Mesenteric fat pad (tissue), 1 donor: ENCODE results near the gene PSMC1. TPM values are rescaled to one million over a fixed set of nuclear protein-coding genes. Genes with fewer than 3 reads are reported as not detected.

ENCODE experiments used
- DNase-seq: peaks from one replicate; pipeline ENCODE4 v3.0.0-alpha.2; 2020; ENCODE audit warnings: low spot score
- total RNA-seq: library from RNA; stranded (reverse); fragmentation: NEBNext Ultra II Directional; extraction: Animal tissue kit (Norgen Biotek cat#: 25700); gene quantifications from one replicate; pipeline ENCODE4 v1.2.1, GENCODE V29; 2021
- donor health status: DM: yes; HTN: yes; CAD: no.

PSMC1 gene
- total RNA-seq, 1 donor from 2014 or later: 107 TPM

DNA sequence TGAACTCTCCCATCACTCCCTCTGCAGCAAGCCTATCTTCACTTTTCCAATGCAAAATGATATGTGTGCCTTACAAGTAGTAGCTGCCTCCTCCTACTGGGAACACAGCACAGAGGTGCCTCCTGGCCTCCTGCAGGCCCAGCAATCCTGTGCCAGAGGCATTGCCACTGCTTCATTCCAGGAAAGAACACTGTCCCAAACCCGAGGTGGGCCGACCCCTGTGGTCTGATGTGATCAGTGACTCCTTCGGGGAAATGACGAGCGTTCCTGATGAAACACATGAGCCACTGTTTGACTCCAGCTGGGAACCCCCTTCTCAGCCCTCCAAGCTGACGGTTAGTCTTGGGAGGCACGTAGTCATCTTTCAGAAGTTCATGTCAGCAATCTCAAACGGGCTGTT lies 19.5 kb downstream of the PSMC1 start:
- peak; percentile 57 for DNase-seq

DNA sequence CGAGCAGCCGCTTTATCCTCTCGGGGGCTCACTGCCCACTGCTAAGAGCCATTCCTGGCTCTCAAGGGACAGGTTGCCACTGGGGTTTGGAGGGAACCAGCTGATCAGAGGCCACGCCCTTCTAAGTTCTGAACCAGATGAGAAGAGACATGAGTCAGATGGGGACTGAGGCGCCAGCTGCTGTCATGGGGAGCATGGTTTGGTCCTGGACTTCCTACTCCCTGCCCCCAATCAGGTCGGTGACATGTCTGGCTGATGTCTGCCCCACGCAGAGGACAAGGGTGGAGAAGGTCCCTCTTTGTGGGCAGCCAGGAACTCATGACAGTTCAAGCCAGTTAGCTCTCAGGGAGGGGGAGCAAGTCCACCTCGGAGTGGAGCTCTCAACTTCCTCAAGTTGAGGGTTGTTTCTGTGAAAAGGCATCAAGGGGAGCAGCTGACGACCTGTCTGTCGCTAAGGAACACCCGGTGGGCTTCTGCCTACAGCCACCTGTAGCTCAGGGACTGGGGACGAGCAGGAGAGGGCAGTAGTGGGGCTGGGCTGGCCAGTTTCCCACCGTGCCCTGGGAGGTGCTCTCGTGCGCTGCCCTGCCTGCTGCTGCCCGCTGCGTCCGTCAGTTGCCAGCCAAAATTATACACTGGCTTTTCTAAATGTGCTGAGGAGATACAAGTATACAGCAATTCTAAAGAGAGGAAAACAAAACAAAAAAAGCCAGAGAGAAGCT lies 20.5 kb downstream of the PSMC1 start:
- no peak for DNase-seq

DNA sequence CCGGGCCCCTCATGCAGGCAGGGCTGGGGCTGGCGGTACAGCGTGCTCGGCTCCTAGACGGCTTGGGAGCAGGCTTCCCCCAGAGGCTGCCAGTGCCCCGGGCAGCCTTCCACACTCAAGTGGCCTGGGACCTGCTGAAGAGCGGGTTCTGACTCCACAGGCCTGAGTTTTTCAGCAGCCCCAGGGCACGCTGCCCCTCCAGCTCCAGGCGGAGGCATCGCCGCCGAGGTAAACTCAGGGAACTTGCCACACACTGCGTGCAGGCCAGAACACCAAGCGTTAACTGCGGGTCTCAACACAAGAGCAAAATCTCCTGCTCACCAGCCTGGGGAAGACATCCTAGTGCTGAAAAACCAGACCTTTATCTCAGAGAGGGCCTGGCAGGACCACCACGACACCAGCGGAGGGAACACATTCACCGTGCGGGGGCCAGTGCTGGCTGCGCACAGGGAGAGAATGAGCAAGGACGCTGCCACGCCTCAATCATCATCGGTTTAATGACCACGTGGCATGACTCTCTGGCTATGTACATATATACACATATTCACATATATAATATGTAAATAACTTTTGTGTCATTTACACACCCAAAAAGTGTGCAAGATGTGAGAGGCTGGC lies 21.3 kb downstream of the PSMC1 start:
- DNase-seq: peak; percentile 59

DNA sequence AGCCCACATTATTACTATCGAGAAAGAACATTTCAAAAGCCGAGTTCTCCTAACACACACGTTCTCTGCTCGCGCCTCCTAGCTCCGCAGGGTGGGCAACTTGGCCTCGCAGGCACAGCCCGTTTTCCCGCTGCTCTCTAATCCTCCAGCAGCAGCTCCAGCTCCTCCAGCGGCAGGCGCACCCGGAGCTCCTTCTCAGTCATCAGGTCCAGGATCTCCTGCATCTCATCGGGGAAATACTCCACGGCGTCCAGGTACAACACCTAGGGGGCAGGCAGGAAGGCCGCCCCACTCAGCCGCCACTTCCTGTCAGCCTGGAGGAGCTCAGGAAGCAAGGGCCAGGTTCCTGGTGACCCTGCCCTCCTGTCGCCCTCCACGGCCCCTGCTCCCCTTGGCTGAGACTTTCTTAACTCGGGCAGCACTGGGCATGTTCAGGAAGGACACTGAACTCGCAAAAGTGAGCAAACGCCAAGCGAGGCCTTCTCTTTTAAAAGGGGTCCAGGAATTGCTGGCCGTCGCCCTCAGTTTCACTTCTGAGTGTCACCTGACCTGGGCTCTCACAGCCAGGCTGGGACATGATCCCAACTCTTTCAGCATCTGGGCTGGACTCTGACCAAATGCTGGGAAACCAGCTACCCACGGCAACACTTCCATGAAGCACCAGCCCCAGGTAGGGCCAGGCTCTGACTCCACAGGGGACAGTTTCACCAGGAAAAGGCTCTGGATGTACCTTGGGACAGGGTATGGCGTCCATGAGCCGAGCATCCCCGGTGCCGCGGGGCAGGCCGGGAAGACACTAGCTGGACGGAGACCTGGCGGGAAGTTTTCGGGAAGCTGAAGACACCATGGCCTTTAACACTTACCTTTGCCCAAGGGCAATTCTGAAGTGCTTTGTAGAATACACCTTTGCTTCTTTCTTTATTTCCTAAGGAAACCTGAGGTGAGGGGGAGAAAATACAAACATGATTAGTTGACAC lies 22.1 kb downstream of the PSMC1 start:
- DNase-seq: no peak

DNA sequence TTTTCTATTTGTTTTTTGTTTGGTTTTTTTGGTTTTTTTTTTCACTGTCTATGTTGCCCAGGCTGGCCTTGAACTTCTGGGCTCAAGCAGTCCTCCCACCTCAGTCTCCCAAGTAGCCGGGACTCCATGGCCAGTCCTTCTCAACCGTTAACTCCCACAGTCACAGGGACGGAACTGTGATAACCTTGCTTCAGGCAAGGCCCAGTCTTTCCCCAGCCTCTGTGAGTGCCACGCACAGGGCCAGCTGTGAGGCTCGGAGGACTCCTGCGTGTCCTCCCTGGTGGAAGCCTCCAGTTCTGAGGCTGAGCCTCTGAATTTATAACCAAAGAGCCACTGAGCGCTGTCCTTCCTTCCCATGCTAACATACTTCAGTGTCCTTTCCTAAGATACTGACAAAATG lies 23.7 kb downstream of the PSMC1 start:
- DNase-seq: no peak

DNA sequence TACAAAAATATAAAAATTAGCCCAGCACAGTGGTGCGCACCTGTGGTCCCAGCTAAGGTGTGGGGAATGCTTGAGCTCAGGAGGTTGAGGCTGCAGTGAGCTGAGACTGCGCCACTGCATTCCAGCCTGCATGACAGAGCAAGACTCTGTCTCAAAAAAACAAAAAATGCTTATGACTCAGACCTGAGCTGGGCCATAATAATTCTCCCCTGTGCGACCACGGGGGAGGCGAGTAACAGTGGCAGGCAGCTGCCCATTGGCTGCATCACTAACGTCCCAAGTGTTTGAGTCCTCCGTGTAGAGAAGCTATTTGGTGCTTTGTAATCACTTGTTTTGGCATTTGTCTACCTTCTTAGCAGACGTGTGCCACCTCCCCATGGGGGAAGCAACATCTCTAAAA lies 24.9 kb downstream of the PSMC1 start:
- no peak for DNase-seq

DNA sequence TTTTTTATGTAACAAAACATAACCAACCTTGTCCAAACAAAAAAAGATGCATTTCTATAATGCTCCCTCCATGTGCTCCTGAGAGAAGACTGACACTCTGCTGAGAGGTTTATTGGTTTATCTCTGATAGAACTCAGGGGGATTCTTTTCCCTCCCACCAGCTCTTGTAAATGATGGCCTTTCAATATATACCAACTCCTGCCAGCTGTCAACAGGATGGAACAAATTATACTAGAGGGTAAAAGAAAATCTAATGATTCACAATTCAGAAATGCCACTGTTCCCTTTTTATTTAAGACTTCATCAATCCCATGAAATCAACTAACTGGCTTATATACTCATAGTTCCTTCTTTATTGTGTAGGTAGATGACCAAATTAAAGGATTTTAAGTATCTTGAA lies 25.4 kb downstream of the PSMC1 start:
- no peak for DNase-seq

DNA sequence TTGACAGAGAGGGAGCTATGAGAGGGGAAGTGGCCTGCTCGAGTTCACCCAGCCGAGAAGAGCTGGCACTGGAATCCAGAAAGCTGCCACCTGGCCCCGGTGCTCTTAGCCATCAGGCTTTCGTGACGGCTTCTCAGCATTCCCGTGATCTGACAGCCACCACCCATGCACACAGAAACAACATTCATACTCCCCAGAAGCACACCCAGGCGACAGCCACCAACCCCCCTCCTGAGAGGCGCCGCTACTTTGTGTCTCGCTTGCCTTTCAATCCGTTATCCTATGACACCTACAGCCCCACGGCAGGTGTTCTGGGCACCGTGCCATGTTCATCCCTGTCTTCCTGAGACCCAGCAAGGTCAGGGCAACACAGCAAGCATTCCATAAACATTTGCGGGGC lies 31.4 kb downstream of the PSMC1 start:
- no peak for DNase-seq

DNA sequence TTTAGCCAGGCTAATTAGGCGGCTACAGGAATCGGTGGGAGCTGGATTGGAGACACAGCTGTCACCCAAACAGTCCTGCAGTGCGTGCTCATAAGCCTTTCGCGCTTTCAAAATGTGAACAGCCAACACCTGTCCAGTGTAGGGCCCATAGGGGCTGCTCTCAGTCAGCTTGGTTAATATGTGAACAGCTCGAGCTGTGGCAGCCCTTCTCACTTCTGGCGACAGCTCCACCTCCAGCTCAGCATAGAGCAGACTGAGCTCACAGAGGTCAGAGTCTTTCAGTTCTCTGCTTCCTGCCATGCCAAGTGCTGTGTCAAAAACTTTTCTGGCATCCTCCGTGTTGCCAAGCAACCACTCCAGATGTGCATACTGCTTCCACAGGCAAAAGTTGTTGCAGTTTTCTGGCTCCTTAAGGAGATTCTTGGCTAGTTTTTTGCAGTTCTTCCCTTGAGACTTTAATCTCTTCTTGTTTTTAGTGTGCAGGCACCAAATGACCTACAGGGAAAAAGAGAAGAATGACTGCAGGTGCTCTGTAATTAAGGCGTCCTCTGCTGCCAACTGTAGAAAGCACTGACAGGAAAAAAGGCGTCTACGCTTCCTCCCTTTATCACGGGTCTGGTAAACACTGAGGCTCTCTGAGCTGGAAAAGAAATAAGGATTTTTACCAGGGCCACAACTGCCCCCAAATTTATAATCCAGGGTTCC lies 32.5 kb downstream of the PSMC1 start:
- no peak for DNase-seq

DNA sequence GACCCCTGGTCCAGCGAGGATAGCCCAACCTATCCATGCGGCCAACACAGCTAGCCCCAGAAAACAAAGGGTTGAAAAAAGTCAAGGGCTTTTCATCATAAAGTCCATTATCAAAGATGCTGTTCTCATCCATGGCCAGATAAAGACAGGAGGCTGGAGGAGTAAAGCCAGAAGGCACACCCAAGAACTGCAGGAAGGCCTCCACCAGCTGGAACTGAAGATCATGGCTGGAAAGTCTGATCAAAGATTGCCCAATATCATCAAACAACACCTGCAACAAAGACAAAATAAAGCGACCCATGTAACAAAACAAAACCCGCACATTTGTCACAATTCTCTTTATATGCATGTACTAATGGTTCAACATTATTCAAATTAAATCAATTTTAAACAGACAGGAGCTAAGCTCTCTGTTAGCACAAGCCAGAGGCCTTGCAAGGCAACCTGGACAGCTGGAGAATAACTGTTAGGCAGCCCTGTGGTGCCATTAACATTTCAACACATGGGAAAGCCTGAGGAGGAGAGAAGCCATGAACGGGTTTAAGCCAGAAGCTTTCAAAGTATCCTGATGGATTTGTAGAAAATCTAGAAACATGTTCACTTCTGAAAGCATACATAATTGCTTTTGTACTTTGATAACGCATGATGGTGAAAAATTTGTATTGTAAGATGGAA lies 34.1 kb downstream of the PSMC1 start:
- DNase-seq: no peak

DNA sequence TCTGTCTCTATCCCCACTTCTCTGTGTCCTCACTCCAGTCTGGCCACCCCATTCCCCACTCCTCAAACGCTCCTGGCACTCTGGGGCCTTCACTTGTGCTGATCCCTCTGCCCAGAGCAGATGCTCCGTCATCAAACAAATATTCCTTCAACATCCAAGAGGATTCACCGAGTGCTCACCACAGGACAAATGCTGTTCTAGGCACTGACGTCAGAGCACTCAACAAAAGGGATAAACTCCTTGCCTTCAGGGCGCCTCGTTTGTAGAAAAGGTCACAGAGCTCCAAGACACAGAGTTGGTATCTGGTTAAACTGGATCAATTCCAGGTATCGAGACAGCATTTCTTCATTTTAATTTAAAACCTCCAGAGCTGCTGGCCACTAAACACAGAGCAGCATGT lies 35.3 kb downstream of the PSMC1 start:
- no peak for DNase-seq

DNA sequence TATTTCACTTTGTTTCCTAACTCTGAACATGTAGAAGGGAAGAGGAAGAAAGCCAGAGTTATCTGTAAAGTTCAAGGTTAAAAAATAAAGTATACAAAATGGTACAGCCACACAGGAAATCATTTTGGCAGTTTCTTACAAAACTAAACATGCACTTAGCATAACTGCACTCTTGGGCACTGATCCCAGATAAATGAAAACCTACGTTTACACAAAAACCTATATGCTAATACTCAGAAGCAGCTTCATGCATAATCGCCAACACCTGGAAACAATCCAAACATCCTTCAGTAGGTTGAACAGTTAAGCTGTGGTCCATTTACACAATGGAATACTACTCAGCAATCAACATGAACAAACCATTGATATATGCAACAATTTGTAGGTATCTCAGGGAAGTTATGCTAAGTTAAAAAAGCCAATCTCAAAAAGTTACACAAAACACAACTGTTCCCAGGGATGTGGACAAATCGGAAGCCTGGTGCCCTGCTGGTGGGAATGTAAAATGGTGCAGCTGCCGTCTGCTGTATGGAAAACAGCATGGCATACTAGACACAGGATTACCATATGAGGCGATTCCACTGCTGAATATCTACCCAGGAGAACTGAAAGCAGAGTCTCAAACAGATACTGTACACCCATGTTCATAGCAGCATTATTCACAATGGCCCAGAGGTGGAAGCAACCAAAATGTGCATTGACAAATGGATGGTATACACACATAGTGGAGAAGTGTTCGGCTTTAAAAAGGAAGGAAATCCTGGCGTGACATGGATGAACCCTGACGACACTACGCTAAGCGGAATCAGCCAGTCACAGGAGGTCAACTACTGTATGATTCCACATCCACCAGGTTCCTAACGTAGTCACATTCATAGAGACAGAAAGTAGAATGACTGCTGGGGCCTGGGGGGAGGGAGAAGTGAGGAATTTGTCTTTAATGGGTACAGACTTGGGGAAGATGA lies 37.7 kb downstream of the PSMC1 start:
- no peak for DNase-seq

DNA sequence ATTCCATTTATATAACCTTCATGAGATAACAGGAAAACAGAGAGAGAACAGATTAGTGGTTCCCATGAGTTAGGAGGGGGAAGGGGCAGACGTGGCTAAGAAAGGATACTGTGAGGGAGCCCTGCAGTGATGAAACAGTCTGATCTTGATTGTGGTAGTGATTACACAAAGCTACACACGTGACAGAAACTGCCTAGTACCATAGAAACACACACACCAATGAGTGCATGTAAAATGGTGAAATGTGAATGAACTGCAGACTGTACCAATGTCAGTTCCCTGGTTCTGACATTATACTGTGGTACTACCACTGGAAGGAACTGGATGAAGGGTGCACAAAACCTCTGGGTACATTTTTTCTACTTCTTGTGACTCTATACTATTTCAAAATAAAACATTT lies 38.5 kb downstream of the PSMC1 start:
- DNase-seq: no peak

DNA sequence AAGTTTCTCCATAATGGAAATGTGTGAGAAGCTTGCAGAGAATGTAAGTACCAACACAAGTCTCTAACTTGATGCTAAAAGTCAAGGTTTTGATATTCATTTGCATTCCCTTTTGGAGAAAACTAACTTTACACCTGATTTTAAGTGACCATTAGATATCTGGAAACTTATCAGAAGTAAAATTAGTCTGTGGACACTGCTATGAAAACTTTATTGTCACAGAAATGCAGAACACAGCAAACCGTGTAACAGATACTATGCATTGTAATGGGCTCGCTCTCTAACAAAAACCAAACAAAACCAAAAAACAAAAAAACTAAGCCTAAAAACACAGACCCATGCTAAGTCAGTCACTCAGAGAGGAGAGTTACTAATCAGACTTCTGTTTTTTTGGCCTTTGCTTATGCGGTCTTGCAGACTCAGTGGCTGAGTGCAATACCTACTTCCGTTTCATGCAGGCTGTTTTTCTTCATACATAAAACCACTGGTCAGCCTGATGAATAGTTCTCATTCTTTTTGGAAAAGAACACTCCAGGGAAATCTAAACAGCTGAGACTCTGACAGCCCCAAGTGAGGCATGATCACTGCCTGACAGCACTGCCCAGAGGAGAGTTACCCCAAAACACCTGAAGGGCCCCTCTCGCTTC lies 39.6 kb downstream of the PSMC1 start:
- DNase-seq: no peak

DNA sequence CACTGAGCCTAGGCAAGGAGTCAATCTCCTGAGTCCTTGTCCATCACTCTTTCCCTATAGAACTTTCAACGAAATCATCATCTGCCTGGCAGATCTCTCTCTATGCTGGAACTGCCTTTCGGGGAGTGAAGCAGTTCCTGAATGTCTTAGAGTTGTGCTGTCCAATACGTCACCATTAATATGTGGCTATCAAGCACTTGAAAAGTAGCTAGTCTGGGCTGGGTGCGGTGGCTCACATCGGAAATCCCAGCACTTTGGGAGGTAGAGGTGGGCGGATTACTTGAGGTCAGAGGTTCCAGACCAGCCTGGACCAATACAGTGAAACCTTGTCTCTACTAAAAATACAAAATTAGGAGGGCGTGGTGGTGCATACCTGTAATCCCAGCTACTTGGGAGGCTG lies 40.3 kb downstream of the PSMC1 start:
- DNase-seq: no peak

DNA sequence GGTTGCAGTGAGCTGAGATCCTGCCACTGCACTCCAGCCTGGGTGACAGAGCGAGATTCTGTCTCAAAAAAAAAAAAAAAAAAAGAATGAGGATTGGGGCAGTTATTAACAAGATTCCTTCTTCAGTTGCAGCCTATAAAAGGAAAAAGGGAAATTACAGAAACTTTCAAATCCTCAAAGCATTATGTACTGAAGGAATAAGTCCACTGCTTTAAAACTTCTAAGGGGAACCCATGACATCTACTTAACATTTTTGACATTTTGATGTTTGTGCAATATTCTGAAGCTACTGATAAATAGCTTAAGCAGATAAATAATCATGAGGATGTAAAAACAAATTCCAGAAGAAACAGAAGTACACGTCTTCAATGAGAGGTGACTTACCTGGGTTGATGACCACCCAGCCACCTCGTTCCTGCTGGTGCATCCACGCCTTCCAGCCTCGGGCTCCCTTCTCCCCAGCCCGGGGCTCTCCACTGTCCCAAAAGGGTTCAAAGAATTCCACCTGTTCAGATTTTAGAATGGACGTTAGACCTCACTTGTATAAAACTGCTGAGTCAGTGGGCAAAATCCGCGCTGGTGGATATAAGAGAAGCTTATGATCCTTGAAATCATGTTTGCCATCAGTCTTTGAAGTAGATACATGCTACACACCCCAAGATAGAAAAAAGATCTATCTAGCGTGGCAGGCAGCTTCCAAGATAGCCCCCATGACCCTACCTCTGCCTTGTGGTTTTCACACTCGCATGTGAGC lies 41.7 kb downstream of the PSMC1 start:
- no peak for DNase-seq

DNA sequence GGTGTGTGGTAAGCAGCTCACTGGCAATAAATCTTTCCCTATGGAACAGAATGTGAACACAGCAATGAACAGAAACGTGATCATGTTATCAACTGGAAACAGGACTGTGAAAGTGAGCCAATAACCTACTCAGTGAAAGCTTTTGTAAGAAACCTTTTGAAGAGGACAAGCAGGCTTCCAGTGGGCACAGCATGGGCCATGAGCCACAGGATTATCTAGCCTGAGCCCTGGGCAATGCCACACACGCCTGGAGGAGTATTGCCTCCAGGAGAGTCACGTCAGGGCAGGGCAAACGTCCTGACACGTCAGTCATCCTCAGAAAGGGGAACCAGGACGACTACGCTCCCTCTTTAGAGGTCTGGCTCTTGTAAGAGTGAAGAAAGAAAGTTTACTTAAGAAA lies 43.1 kb downstream of the PSMC1 start:
- DNase-seq: no peak

DNA sequence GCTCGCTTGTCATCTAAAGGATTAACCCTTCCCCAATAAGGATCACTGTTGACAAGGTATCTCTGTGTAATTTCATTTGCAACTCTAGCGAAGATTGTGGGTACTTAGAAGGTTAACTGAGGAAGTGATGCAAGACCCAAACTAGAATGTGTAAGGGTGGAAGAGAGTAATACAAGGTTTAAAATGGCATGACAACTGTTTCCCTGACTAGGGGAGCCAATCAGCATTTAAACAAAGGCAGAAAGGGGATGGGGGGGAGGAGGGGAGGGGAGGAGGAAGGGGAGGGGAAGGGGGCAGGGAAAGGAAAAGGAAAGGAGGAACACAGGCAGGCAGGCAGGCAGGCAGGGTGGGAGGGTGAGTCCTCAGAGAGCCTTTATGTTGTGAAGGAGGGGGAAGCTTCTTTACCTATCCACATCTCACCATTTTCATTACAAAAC lies 44.3 kb downstream of the PSMC1 start:
- no peak for DNase-seq
